Naive thymus-derived CD4-positive, alpha-beta T cell (primary cell): ENCODE measurements around the gene DENND2D. TPM values are rescaled to one million over a fixed set of nuclear protein-coding genes. Genes with fewer than 3 reads are reported as not detected.

Experiments
- ATAC-seq: fragments of 150-1000 bp; cut with Tn5 transposase; 2 replicates; pipeline ENCODE4 v1.10.0; 2021; ENCODE audit warnings: mild to moderate bottlenecking, moderate library complexity
- CTCF ChIA-PET: fragments of 350-600 bp; sonication (Branson Sonifier 250); formaldehyde crosslinking; loops from one replicate; lab custom pipeline; 2021; ENCODE audit warnings: antibody characterized with exemption; lab: Charles Lee
- POLR2A ChIA-PET: fragments of 350-600 bp; sonication (Branson Sonifier 250); formaldehyde crosslinking; loops from one replicate; lab custom pipeline; 2021; ENCODE audit warnings: antibody characterized with exemption, inconsistent platforms; lab: Charles Lee
- DNase-seq, 9 donors: peaks; one replicate each; pipeline versions ENCODE4 v3.0.0 to v3.0.0-alpha.2; 2020 to 2022; ENCODE audit warnings: mixed read lengths in 1 of 9
- H3K27ac ChIP-seq: one replicate; pipeline ENCODE4 v1.7.0; 2013; ENCODE audit warnings: mild to moderate bottlenecking, low read depth, low read length, moderate library complexity
- H3K27me3 ChIP-seq, 2 donors: one replicate each; pipeline ENCODE4 v1.7.0; 2013; ENCODE audit warnings: low read length in 2 of 2, mild to moderate bottlenecking in 2 of 2, moderate library complexity in 2 of 2; ENCODE audit not compliant: control insufficient read depth in 2 of 2, insufficient read depth in 2 of 2
- H3K36me3 ChIP-seq, 3 experiments: 1 replicate in 2 of 3; 2 replicates in 1 of 3; pipeline ENCODE4 v1.7.0; 2013; ENCODE audit warnings: low read length in 3 of 3, mild to moderate bottlenecking in 3 of 3, moderate library complexity in 1 of 3; ENCODE audit not compliant: insufficient read depth in 3 of 3, control insufficient read depth in 2 of 3
- H3K4me1 ChIP-seq, 2 donors: one replicate each; pipeline ENCODE4 v1.7.0; 2013; ENCODE audit warnings: low read length in 2 of 2, mild to moderate bottlenecking in 2 of 2, moderate library complexity in 1 of 2; ENCODE audit not compliant: control insufficient read depth in 2 of 2, insufficient read depth in 2 of 2
- H3K4me3 ChIP-seq: 2 replicates; pipeline ENCODE4 v1.7.0; 2013; ENCODE audit warnings: mild to moderate bottlenecking, low read length
- H3K9me3 ChIP-seq, 3 experiments: 1 replicate in 2 of 3; 2 replicates in 1 of 3; pipeline ENCODE4 v1.7.0; 2013; ENCODE audit warnings: low read length in 3 of 3; ENCODE audit not compliant: control insufficient read depth in 2 of 3
- H3K27ac Mint-ChIP-seq, 9 donors: one replicate each; pipeline ENCODE4 v1.8.0; 2020 to 2022; ENCODE audit warnings: mixed read lengths in 9 of 9, mild to moderate bottlenecking in 8 of 9, moderate library complexity in 5 of 9, inconsistent platforms in 2 of 9
- H3K27me3 Mint-ChIP-seq, 5 donors: one replicate each; pipeline ENCODE4 v1.8.0; 2021 to 2022; ENCODE audit warnings: mixed read lengths in 5 of 5, mild to moderate bottlenecking in 1 of 5
- H3K36me3 Mint-ChIP-seq, 5 donors: one replicate each; pipeline ENCODE4 v1.8.0; 2020 to 2022; ENCODE audit warnings: mixed read lengths in 5 of 5, mild to moderate bottlenecking in 3 of 5, inconsistent platforms in 1 of 5
- H3K4me1 Mint-ChIP-seq, 7 donors: one replicate each; pipeline ENCODE4 v1.8.0; 2020 to 2022; ENCODE audit warnings: mixed read lengths in 7 of 7, mild to moderate bottlenecking in 3 of 7, inconsistent platforms in 1 of 7
- H3K4me3 Mint-ChIP-seq, 10 donors: one replicate each; pipeline ENCODE4 v1.8.0; 2020 to 2022; ENCODE audit warnings: mild to moderate bottlenecking in 10 of 10, mixed read lengths in 10 of 10, moderate library complexity in 6 of 10, inconsistent platforms in 2 of 10
- H3K9me3 Mint-ChIP-seq, 11 donors: one replicate each; pipeline ENCODE4 v1.8.0; 2020 to 2022; ENCODE audit warnings: mixed read lengths in 11 of 11, mild to moderate bottlenecking in 4 of 11, inconsistent platforms in 1 of 11, moderate library complexity in 1 of 11
- intact Hi-C, 2 donors: fragments of 100-400 bp; cut with micrococcal nuclease; formaldehyde crosslinking; loops; one replicate each; pipeline ENCODE4 v1.15.1; 2023
- polyA plus RNA-seq, 2 donors: library from polyadenylated mRNA; unstranded; fragments of 300-500 nt; fragmentation: Illumina TruSeq; gene quantifications; one replicate each; pipeline ENCODE4 v1.2.3, GENCODE V29; 2021
- total RNA-seq, 6 experiments: library from RNA in 5 of 6; stranded (reverse) in 5 of 6; gene quantifications; 1 replicate in 5 of 6; 2 replicates in 1 of 6; pipeline ENCODE4 v1.2.3 and lab custom pipeline; 2021 to 2026

DENND2D gene
- total RNA-seq (100 to 1,000 TPM; 122 to 328 (median 288) TPM), polyA plus RNA-seq (100 to 1,000 TPM; 192 to 421 TPM), total RNA-seq (lab: John Stamatoyannopoulos, UW) (244 reads per million, percentile 95 among the genes with 10 or more reads in this experiment)

- H3K4me1 Mint-ChIP-seq = peaks cover 28 to 68% (median 54%) of the 10 kb centered on the region in 7 donors
- peak within 1 kb of the TSS; percentile 90 to 100 (median 99) for H3K4me3 Mint-ChIP-seq
- intact Hi-C loops = loop anchor here (1.0 to 10.0 kb wide), 15 partner anchors 9 to 863 kb away; partner anchors contain the start of genes CD53 (in 1 of the 2), CEPT1 (in 1 of the 2), DDX20 (in 1 of the 2) and DRAM2 (in 1 of the 2)
- Histone ChIP-seq H3K9me3 (no peaks in the 10 kb centered on the region), H3K4me1 (peaks cover 41 to 55% of the 10 kb centered on the region in 2 donors), H3K27me3 (no peaks in the 10 kb centered on the region), H3K36me3 (peaks cover 16 to 54% (median 30%) of the 10 kb centered on the region in 3 experiments), H3K27ac (peak within 1 kb of the TSS; percentile 90), H3K4me3 (peak within 1 kb of the TSS; percentile 84)
- ATAC-seq (peak; percentile 39), DNase-seq (peak in 7 of 9 donors; percentile 46 to 59 (median 53))
- H3K36me3 Mint-ChIP-seq = peaks cover 20 to 59% (median 48%) of the 10 kb centered on the region in 5 donors
- H3K9me3 Mint-ChIP-seq = peaks cover 0 to 2% (median 0%) of the 10 kb centered on the region in 11 donors
- ChIA-PET POLR2A (interaction anchor here (0.6 to 26.6 kb wide), 14 partner anchors 7 to 326 kb away, joined by 3 to 1128 read pairs (median 6); partner anchors contain the start of genes CEPT1, CHI3L2 and DRAM2), CTCF (interaction anchor here (0.6 to 15.0 kb wide), 7 partner anchors 9 to 370 kb away, joined by 4 to 341 read pairs (median 5); partner anchors contain the start of gene CHI3L2)
- peak within 1 kb of the TSS; percentile 92 to 99 (median 96) for H3K27ac Mint-ChIP-seq
- H3K27me3 Mint-ChIP-seq = no peaks in the 10 kb centered on the region
These were observed at the start of gene DENND2D for GRCh38 chr1:111199881-111200801. DENND2D (minus strand) TSS chr1:111200646; CDS start chr1:111200459, 187 bp downstream.

GRCh38 chr1:111249960-111250359, 49.5 kb upstream of the DENND2D start:
- Mint-ChIP-seq H3K9me3 (peaks cover 0 to 2% (median 0%) of the 10 kb centered on the region in 11 donors), H3K36me3 (peaks cover 0 to 6% (median 0%) of the 10 kb centered on the region in 5 donors), H3K27ac (peak overlapping the region in 1 of 9 donors; percentile 52), H3K4me1 (peaks cover 9 to 38% (median 33%) of the 10 kb centered on the region in 7 donors), H3K27me3 (peaks cover 0 to 5% (median 0%) of the 10 kb centered on the region in 5 donors), H3K4me3 (no peak overlapping the region)
- Histone ChIP-seq H3K27me3 (no peaks in the 10 kb centered on the region), H3K36me3 (no peaks in the 10 kb centered on the region), H3K4me3 (no peak overlapping the region), H3K4me1 (peaks cover 4 to 10% of the 10 kb centered on the region in 2 donors), H3K27ac (no peak overlapping the region), H3K9me3 (no peaks in the 10 kb centered on the region)
- DNase-seq = no peak
- ATAC-seq = no peak
- CTCF ChIA-PET = interaction anchor here (0.7 to 1.5 kb wide), 3 partner anchors 70 to 220 kb away, joined by 3 to 5 read pairs (median 3); no protein-coding TSS in a partner anchor
- intact Hi-C loops = loop anchor here in 1 of 2 donors (2.0 kb wide), 2 partner anchors 21 kb away; no protein-coding TSS in a partner anchor
- POLR2A ChIA-PET = interaction anchor here (1.0 to 2.0 kb wide), 3 partner anchors 18 to 34 kb away, joined by 3 to 9 read pairs (median 5); no protein-coding TSS in a partner anchor

GRCh38 chr1:111247125-111247838, 46.8 kb upstream of the DENND2D start:
- intact Hi-C loops = no loop called here
- H3K9me3 ChIP-seq = no peaks in the 10 kb centered on the region
- Mint-ChIP-seq H3K36me3 (peaks cover 10 to 25% (median 12%) of the 10 kb centered on the region in 5 donors), H3K4me1 (peaks cover 9 to 19% (median 18%) of the 10 kb centered on the region in 7 donors), H3K4me3 (no peak overlapping the region), H3K27ac (peak overlapping the region in 3 of 9 donors; percentile 16 to 58 (median 18)), H3K9me3 (peaks cover 0 to 2% (median 0%) of the 10 kb centered on the region in 11 donors), H3K27me3 (no peaks in the 10 kb centered on the region)
- no peak overlapping the region for H3K27ac ChIP-seq
- H3K36me3 ChIP-seq = peaks cover 0 to 18% (median 0%) of the 10 kb centered on the region in 3 experiments
- no peak overlapping the region for H3K4me3 ChIP-seq
- peaks cover 4 to 10% of the 10 kb centered on the region in 2 donors for H3K4me1 ChIP-seq
- no peaks in the 10 kb centered on the region for H3K27me3 ChIP-seq
- ATAC-seq = no peak
- CTCF ChIA-PET = no interaction called here
- POLR2A ChIA-PET = interaction anchor here (0.7 kb wide), 1 partner anchor 35 kb away, joined by 4 read pairs; no protein-coding TSS in a partner anchor
- no peak for DNase-seq

GRCh38 chr1:111242805-111243523, 42.5 kb upstream of the DENND2D start:
- Mint-ChIP-seq H3K9me3 (peaks cover 0 to 7% (median 0%) of the 10 kb centered on the region in 11 donors), H3K27ac (peak overlapping the region in 4 of 9 donors; percentile 47 to 83 (median 52)), H3K4me1 (peaks cover 0 to 30% (median 14%) of the 10 kb centered on the region in 7 donors), H3K36me3 (peaks cover 34 to 65% (median 42%) of the 10 kb centered on the region in 5 donors), H3K27me3 (no peaks in the 10 kb centered on the region), H3K4me3 (no peak overlapping the region)
- Histone ChIP-seq H3K27me3 (no peaks in the 10 kb centered on the region), H3K4me1 (no peaks in the 10 kb centered on the region), H3K36me3 (peaks cover 0 to 59% (median 0%) of the 10 kb centered on the region in 3 experiments), H3K4me3 (no peak overlapping the region), H3K9me3 (no peaks in the 10 kb centered on the region), H3K27ac (no peak overlapping the region)
- POLR2A ChIA-PET = interaction anchor here (1.0 kb wide), 1 partner anchor 14 kb away, joined by 4 read pairs; no protein-coding TSS in a partner anchor
- ATAC-seq = no peak
- DNase-seq = no peak
- CTCF ChIA-PET = no interaction called here
- intact Hi-C loops = no loop called here

GRCh38 chr1:111241797-111242196, 41.4 kb upstream of the DENND2D start:
- Mint-ChIP-seq H3K4me1 (peaks cover 3 to 42% (median 17%) of the 10 kb centered on the region in 7 donors), H3K27ac (peak overlapping the region in 3 of 9 donors; percentile 12 to 83 (median 28)), H3K9me3 (peaks cover 0 to 7% (median 0%) of the 10 kb centered on the region in 11 donors), H3K27me3 (no peaks in the 10 kb centered on the region), H3K4me3 (no peak overlapping the region), H3K36me3 (peaks cover 36 to 77% (median 53%) of the 10 kb centered on the region in 5 donors)
- no peak for DNase-seq
- CTCF ChIA-PET = interaction anchor here (0.7 to 1.0 kb wide), 2 partner anchors 10 to 92 kb away, joined by 3 read pairs; no protein-coding TSS in a partner anchor
- intact Hi-C loops = no loop called here
- POLR2A ChIA-PET = interaction anchor here (1.0 kb wide), 1 partner anchor 13 kb away, joined by 4 read pairs; no protein-coding TSS in a partner anchor
- H3K9me3 ChIP-seq = no peaks in the 10 kb centered on the region
- H3K4me1 ChIP-seq = no peaks in the 10 kb centered on the region
- H3K4me3 ChIP-seq = no peak overlapping the region
- H3K27ac ChIP-seq = no peak overlapping the region
- peaks cover 0 to 59% (median 0%) of the 10 kb centered on the region in 3 experiments for H3K36me3 ChIP-seq
- no peak for ATAC-seq
- H3K27me3 ChIP-seq = no peaks in the 10 kb centered on the region
